SU-DHL-6 (cell line): ENCODE measurements around the gene DLEU7.

Experiments used
- H2AFZ ChIP-seq: fragments of 200-600 bp; sonication (generic); 2 replicates; pipeline ENCODE4 v1.6.1; 2014; ENCODE audit warnings: low read depth, mild to moderate bottlenecking, moderate library complexity, mixed read lengths, antibody characterized with exemption, low read length; ENCODE audit not compliant: severe bottlenecking
- H3F3A ChIP-seq: fragments of 200-600 bp; shearing (Covaris generic); 2 replicates; pipeline ENCODE4 v1.6.0; 2016; ENCODE audit warnings: antibody characterized with exemption, mild to moderate bottlenecking; ENCODE audit not compliant: insufficient read depth
- H3K27ac ChIP-seq: fragments of 200-600 bp; sonication (generic); 2 replicates; pipeline ENCODE4 v1.5.1; 2016; ENCODE audit warnings: low read depth, mild to moderate bottlenecking, low read length, moderate library complexity, mixed read lengths
- H3K27me3 ChIP-seq: fragments of 200-600 bp; sonication (generic), shearing (Covaris generic); 2 replicates; pipeline ENCODE4 v1.6.0; 2014; ENCODE audit warnings: mild to moderate bottlenecking, low read length
- H3K36me3 ChIP-seq: fragments of 200-600 bp; sonication (generic); 2 replicates; pipeline ENCODE4 v1.6.1; 2014; ENCODE audit warnings: mild to moderate bottlenecking, low read length, mixed read lengths
- H3K4me2 ChIP-seq: fragments of 300-600, 200-600 bp; shearing (Covaris generic), sonication (generic); 2 replicates; pipeline ENCODE4 v1.6.0; 2014; ENCODE audit warnings: low read length, low read depth, mild to moderate bottlenecking; ENCODE audit not compliant: poor library complexity, severe bottlenecking
- H3K4me3 ChIP-seq: fragments of 200-600 bp; sonication (generic); 2 replicates; pipeline ENCODE4 v1.5.1; 2014; ENCODE audit warnings: antibody characterized with exemption, low read length, mild to moderate bottlenecking, mixed read lengths; ENCODE audit not compliant: insufficient read depth, poor library complexity, severe bottlenecking
- H3K79me2 ChIP-seq: fragments of 200-600 bp; sonication (generic); 2 replicates; pipeline ENCODE4 v1.6.1; 2014; ENCODE audit warnings: mild to moderate bottlenecking, low read length, moderate library complexity; ENCODE audit not compliant: insufficient read depth
- H3K9ac ChIP-seq: fragments of 200-600 bp; sonication (generic); 2 replicates; pipeline ENCODE4 v1.7.0; 2014; ENCODE audit warnings: mild to moderate bottlenecking, low read length
- H3K9me2 ChIP-seq: fragments of 200-600 bp; sonication (generic); replicated peaks from 2 replicates; pipeline ENCODE4 v1.6.1; 2014; ENCODE audit warnings: low read length; ENCODE audit not compliant: insufficient read depth
- H3K9me3 ChIP-seq: fragments of 200-600 bp; sonication (generic); 2 replicates; pipeline ENCODE4 v1.6.1; 2014; ENCODE audit warnings: low read length, mixed read lengths; ENCODE audit not compliant: insufficient read depth
- H4K20me1 ChIP-seq: fragments of 200-600 bp; sonication (generic); 2 replicates; pipeline ENCODE4 v1.6.1; 2014; ENCODE audit warnings: low read depth, mild to moderate bottlenecking, antibody characterized with exemption, low read length, moderate library complexity, mixed read lengths
- CTCF ChIP-seq: fragments of 200-600 bp; sonication (generic); IDR thresholded peaks from one replicate; pipeline ENCODE4 v1.5.1; 2017; ENCODE audit warnings: antibody characterized with exemption, mild to moderate bottlenecking, low read length, moderate library complexity; ENCODE audit not compliant: insufficient read depth, poor library complexity, severe bottlenecking
- EZH2phosphoT487 ChIP-seq: fragments of 200-600 bp; sonication (generic), shearing (Covaris generic); conservative IDR thresholded peaks from 2 replicates; pipeline ENCODE4 v1.6.1; 2018; ENCODE audit warnings: mild to moderate bottlenecking, antibody characterized with exemption, low read length, moderate library complexity, mixed read lengths

The DLEU7 gene

DNA sequence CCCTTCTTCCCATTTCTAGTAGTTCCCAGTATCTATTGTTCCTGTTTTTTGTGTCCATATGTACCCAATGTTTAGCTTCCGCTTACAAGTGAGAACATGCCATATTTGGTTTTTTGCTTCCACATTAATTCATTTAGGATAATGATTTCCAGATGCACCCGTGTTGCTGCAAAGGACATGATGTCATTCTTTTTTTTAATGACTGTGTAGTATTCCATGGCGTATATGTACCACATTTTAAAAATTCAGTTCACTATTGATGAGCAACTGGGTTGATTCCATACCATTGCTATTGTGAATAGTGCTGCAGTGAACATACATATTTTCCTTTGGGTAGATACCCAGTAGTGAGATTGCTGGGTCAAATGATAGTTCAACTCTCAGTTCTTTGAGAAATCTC lies 50.5 kb downstream of the DLEU7 start:
- TF ChIP-seq CTCF = no peak
- TF ChIP-seq EZH2phosphoT487 = no peak
- no peak overlapping the region for H3K4me3 ChIP-seq

GRCh38 chr13:50788551-50789210 lies 54.8 kb downstream of the DLEU7 start:
- Histone ChIP-seq H3K79me2 (no peaks in the 10 kb centered on the region), H3F3A (no peaks in the 10 kb centered on the region), H4K20me1 (no peaks in the 10 kb centered on the region), H3K9me3 (no peaks in the 10 kb centered on the region), H3K4me3 (no peak overlapping the region), H3K36me3 (no peaks in the 10 kb centered on the region), H3K9ac (no peak overlapping the region), H3K4me2 (no peak overlapping the region), H2AFZ (no peak overlapping the region), H3K27ac (no peak overlapping the region), H3K27me3 (no peaks in the 10 kb centered on the region), H3K9me2 (no peaks in the 10 kb centered on the region)
- TF ChIP-seq EZH2phosphoT487 (no peak), CTCF (no peak)

More for the DNA sequence above, 50.5 kb downstream of the DLEU7 start:
- Histone ChIP-seq H3K27me3 (no peaks in the 10 kb centered on the region), H3K4me2 (no peak overlapping the region), H2AFZ (no peak overlapping the region), H3F3A (no peaks in the 10 kb centered on the region), H4K20me1 (no peaks in the 10 kb centered on the region), H3K27ac (no peak overlapping the region), H3K36me3 (no peaks in the 10 kb centered on the region), H3K9me2 (no peaks in the 10 kb centered on the region), H3K9ac (no peak overlapping the region), H3K79me2 (no peaks in the 10 kb centered on the region), H3K9me3 (no peaks in the 10 kb centered on the region)

DNA sequence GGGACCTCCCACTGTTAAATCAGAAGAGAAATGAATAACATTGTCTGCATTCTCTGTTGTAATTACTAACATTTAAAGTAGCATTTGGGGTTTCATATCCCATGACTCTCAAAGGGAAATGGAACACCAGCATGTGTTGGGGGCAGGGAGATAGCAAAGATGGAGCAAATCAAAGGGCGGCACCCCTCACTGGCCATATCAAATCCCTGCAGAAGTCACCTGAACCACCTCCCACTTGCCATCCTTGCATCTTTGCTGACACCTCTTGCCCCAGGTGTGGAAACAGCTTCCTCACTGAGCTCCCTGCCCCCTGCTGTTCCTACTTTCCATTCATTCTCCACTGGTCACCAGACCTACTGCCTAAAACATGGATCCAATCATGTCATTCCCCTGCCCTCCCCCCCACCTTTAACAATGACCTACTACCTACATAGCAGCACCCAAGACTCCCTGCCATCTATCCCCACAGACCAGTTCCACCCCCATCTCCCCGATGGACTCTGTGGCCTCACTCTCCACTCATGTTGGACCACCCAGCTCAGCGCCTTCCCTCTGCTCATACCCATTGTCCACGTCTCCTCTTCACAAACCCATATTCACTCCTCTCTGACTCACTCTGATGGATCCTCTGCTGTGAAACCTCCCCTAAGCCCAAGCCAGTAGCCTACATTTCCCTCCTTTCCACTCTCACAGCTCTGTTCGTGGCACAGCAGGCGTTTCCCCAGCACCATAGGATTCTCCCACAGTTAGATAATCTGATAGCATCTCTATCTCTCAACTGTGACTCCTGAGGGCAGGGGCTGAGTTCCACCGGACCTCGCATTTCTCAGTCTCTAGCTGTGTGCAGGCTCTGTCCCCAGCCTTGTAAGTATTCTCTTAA lies 55.9 kb downstream of the DLEU7 start:
- H3K4me2 ChIP-seq = no peak overlapping the region
- no peaks in the 10 kb centered on the region for H4K20me1 ChIP-seq
- no peak overlapping the region for H3K27ac ChIP-seq
- H3K27me3 ChIP-seq = no peaks in the 10 kb centered on the region
- no peak overlapping the region for H3K9ac ChIP-seq
- no peaks in the 10 kb centered on the region for H3K36me3 ChIP-seq
- H3K9me3 ChIP-seq = no peaks in the 10 kb centered on the region
- H2AFZ ChIP-seq = no peak overlapping the region
- no peaks in the 10 kb centered on the region for H3F3A ChIP-seq
- TF ChIP-seq CTCF (no peak), EZH2phosphoT487 (no peak)
- no peaks in the 10 kb centered on the region for H3K79me2 ChIP-seq
- no peak overlapping the region for H3K4me3 ChIP-seq
- no peaks in the 10 kb centered on the region for H3K9me2 ChIP-seq
